HG03432 (cell line): ENCODE measurements around the gene XIST.
"Not testable (repeated sequence)": the region's sequence is repeated elsewhere in the genome, so short reads cannot be mapped to it uniquely, and the experiment has no call there.

Source experiments
- ATAC-seq: cut with Tn5 transposase; IDR thresholded peaks from one replicate; pipeline ENCODE4 v1.9.1; 2021; ENCODE audit warnings: mild to moderate bottlenecking, moderate library complexity; ENCODE audit not compliant: unreplicated experiment

The XIST gene

DNA sequence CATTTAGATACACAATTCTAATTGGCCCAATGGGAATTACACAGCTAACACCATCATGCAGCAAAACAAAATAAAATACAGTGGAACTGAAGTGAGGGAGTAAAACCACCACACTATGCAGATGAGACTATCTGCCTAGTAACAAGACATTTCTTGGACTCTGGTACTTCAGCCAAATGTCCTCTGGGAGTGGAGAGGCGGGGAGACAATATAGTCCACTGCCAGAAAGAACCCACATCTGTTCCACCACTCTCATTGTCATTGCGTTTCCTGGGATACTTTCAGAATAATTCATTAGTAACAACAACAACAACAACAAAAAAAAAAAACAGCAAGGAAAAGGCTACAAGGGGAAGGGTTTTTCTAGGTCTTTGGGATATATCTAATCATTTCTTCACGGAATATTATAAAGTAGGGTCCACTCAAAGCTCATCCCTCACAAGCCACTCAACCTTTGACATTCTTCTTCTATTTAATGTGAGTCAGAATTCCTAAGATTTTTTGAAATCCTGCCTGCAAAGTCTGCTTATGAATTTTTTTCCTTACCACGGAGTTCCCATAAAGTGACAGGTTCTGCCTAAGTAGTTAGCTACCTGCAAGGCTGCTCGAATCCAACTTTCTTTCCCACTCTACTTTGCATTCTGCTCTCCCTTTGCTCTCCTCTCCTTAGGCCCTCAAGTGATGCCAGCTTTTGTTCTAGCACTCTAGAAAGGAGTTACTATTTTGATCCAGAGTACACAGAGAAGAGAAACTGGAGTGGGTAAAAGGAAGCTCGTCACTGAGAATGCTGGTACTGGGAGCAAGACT is 34.9 kb downstream of the XIST start:
- ATAC-seq, result no peak

DNA sequence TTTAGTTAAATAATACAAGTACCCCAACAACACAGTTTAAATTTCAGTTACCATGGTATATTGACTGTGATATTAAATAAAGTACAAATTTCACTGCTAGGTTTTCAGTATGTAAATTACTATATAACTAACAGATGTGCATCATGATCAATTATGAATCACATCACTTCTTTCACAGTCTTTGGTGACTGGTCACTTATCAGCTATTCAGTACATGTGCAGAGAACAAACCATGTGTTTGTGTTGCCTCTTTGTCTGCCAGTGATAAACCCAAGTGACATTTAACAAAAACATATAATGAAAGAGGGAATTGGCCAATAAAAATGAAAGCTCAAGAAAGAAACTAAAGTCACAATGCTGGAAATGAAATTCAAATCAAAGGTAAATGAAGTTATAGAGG is 40.3 kb downstream of the XIST start:
- ATAC-seq, result no peak

DNA sequence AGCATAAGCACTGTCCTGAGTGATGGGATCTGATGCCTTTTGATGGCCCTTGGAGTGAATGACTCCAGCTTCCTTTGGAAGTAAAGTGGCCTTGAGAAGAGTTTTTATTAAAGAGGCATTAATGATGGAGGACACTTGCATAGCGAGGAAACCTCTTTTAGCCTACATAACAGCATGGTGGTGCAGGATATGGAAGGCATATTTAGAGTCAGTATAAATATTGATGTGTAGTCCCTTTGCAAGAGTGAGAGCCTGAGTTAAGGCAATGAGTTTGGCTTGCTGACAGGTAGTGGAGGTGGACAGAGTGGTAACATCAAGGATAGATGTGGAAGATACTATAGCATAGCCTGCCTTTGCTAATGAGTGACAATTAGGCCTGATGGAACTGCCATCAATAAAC is 48.4 kb downstream of the XIST start:
- not testable (repeated sequence) for ATAC-seq

DNA sequence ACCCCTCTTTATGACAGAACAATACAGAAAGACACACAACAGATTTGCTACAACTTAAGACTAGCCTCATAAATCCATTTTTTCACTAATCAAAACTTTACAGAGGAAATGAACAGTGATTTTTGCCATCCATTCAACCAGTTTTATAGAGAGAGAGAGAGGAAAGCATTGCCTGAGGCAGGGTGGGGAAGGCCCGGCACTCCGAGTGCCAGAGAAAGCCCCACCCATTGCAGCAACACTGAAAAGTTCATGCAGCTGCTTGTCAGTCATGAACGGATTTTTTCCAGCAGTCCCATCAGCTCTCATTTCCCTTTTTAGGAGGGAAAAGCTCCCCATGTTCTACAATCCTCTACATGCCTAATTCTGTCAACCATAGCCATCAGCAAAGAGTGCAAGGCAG is 52.6 kb downstream of the XIST start:
- ATAC-seq, result no peak

DNA sequence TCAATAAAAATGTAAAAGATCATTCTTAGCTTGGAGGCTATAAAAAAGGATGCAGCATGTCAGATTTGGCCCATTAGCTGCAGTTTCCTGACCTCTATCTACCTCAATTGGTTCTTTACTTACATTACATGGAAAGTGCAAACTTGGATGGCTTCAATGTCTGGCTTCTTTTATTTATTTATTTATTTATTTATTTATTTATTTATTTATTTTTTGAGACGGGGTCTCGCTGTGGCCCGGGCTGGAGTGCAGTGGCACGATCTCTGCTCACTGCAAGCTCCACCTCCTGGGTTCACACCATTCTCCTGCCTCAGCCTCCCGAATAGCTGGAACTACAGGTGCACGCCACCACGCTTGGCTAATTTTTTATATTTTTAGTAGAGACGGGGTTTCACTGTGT is 60.0 kb downstream of the XIST start:
- not testable (repeated sequence) for ATAC-seq

DNA sequence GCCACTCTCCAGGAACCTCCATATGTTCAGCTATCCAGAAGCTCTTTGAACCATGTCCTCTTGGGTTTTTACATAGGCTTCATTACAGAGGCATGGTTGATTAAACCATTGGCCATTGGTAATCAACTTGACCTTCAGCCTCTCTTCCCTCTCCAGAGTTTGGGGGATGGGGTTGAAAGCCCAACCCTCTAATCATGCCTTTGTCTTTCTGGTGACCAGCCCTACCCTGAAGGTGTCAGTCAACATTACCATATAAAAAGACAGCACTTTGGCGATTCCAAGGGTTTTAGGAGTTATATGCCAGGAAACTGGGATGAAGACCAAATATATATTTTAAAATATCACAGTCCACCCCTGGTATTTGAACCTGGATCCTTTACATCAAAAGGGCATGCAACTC is 67.0 kb downstream of the XIST start:
- no peak for ATAC-seq
